H1 (cell line): ENCODE data around the gene ARHGEF40. TPM values are rescaled to one million over a fixed set of nuclear protein-coding genes. Genes with fewer than 3 reads are reported as not detected.
A peak's percentile ranks its signal among the peaks of the same experiment; 100 is the strongest.

Experiments used
- CTCF ChIA-PET: fragments of 300-600 bp; sonication (Branson Sonifier 250); formaldehyde crosslinking; loops from one replicate; lab custom pipeline; 2021; ENCODE audit not compliant: partially characterized antibody; lab: Charles Lee
- POLR2A ChIA-PET: fragments of 300-600 bp; sonication (Branson Sonifier 250); formaldehyde crosslinking; loops from one replicate; lab custom pipeline; 2021; ENCODE audit warnings: inconsistent platforms; ENCODE audit not compliant: partially characterized antibody; lab: Charles Lee
- DNase-seq, 2 experiments: peaks; one replicate each; pipeline versions ENCODE4 v3.0.0 to v3.0.0-alpha.2; 2010 to 2022; ENCODE audit warnings: low spot score in 2 of 2, low read depth in 1 of 2, mixed read lengths in 1 of 2
- FAIRE-seq: peaks from 2 replicates; lab custom pipeline; 2011; peaks lifted over from hg19 to GRCh38; lab: Jason Lieb, UNC
- H2AFZ ChIP-seq: 2 replicates; pipeline ENCODE4 v1.8.1; 2012; ENCODE audit warnings: low read length, inconsistent platforms
- H2AK5ac ChIP-seq: 2 replicates; pipeline ENCODE4 v1.6.1; 2013; ENCODE audit warnings: low read depth, low read length
- H2BK120ac ChIP-seq: replicated peaks from 2 replicates; pipeline ENCODE3; 2013; ENCODE audit warnings: low read depth, low read length, inconsistent platforms
- H2BK12ac ChIP-seq: 2 replicates; pipeline ENCODE4 v1.6.1; 2013; ENCODE audit warnings: low read depth, low read length
- H2BK15ac ChIP-seq: 2 replicates; pipeline ENCODE4 v1.6.1; 2013; ENCODE audit warnings: low read length
- H2BK20ac ChIP-seq: 2 replicates; pipeline ENCODE4 v1.6.1; 2013; ENCODE audit warnings: low read length
- H2BK5ac ChIP-seq: 2 replicates; pipeline ENCODE4 v1.6.1; 2013; ENCODE audit warnings: low read depth, low read length
- H3K14ac ChIP-seq: 2 replicates; pipeline ENCODE4 v1.6.1; 2013; ENCODE audit warnings: inconsistent platforms; ENCODE audit not compliant: insufficient read length
- H3K18ac ChIP-seq: 2 replicates; pipeline ENCODE4 v1.6.1; 2013; ENCODE audit warnings: low read length; ENCODE audit errors: extremely low read depth
- H3K23ac ChIP-seq: 2 replicates; pipeline ENCODE4 v1.6.1; 2013; ENCODE audit warnings: inconsistent platforms; ENCODE audit not compliant: insufficient read length
- H3K23me2 ChIP-seq: 2 replicates; pipeline ENCODE4 v1.6.1; 2013; ENCODE audit warnings: low read depth, low read length
- H3K27ac ChIP-seq: 2 replicates; pipeline ENCODE4 v1.6.1; 2011; ENCODE audit warnings: low read depth, low read length, inconsistent platforms
- H3K27me3 ChIP-seq, 4 experiments: replicated peaks in 1 of 4; 1 replicate in 1 of 4; 2 replicates in 3 of 4; pipeline versions ENCODE4 v1.6.1 to v1.8.1; 2011 to 2013; ENCODE audit warnings: low read length in 3 of 4, mild to moderate bottlenecking in 3 of 4, inconsistent platforms in 2 of 4, mixed read lengths in 2 of 4, moderate library complexity in 1 of 4; ENCODE audit not compliant: control insufficient read depth in 3 of 4, insufficient read depth in 3 of 4; ENCODE audit errors: extremely low read depth in 1 of 4
- H3K36me3 ChIP-seq, 4 experiments: 2 replicates each; pipeline versions ENCODE4 v1.6.1 to v1.8.1; 2011 to 2013; ENCODE audit warnings: mild to moderate bottlenecking in 4 of 4, low read length in 3 of 4, moderate library complexity in 2 of 4, control low read depth in 1 of 4, inconsistent platforms in 1 of 4; ENCODE audit not compliant: insufficient read depth in 4 of 4, control insufficient read depth in 2 of 4
- H3K4ac ChIP-seq: replicated peaks from 2 replicates; pipeline ENCODE3; 2013; ENCODE audit warnings: low read length, low read depth, mixed read lengths, inconsistent platforms; ENCODE audit not compliant: insufficient read length
- H3K4me1 ChIP-seq, 4 experiments: replicated peaks in 1 of 4; 1 replicate in 1 of 4; 2 replicates in 3 of 4; pipeline versions ENCODE4 v1.6.1 to v1.8.1; 2011 to 2013; ENCODE audit warnings: low read length in 3 of 4, inconsistent platforms in 2 of 4, mixed read lengths in 1 of 4; ENCODE audit not compliant: insufficient read depth in 4 of 4, control insufficient read depth in 3 of 4
- H3K4me2 ChIP-seq, 2 experiments: 2 replicates each; pipeline versions ENCODE4 v1.6.1 to v1.8.1; 2011 to 2013; ENCODE audit warnings: low read depth in 2 of 2, low read length in 2 of 2, control low read depth in 1 of 2, inconsistent platforms in 1 of 2, mild to moderate bottlenecking in 1 of 2; ENCODE audit not compliant: insufficient read depth in 1 of 2
- H3K4me3 ChIP-seq, 4 experiments: fragments of 200-600, 300-600 bp in 1 of 4; sonication (generic), shearing (Covaris generic), sonication (Bioruptor Twin) in 1 of 4; 2 replicates each; pipeline versions ENCODE4 v1.5.1 to v1.8.1; 2011 to 2016; ENCODE audit warnings: low read length in 4 of 4, low read depth in 3 of 4, control low read depth in 2 of 4, inconsistent platforms in 2 of 4, mild to moderate bottlenecking in 2 of 4, mixed read lengths in 1 of 4, moderate library complexity in 1 of 4; ENCODE audit not compliant: insufficient read depth in 2 of 4; ENCODE audit errors: extremely low read depth in 1 of 4
- H3K56ac ChIP-seq: replicated peaks from 2 replicates; pipeline ENCODE3; 2013; ENCODE audit warnings: low read depth, mild to moderate bottlenecking, mixed read lengths, low read length, inconsistent platforms; ENCODE audit not compliant: insufficient read length
- H3K79me1 ChIP-seq: 2 replicates; pipeline ENCODE4 v1.6.1; 2013; ENCODE audit warnings: low read depth, low read length, control low read depth
- H3K79me2 ChIP-seq, 2 experiments: 2 replicates each; pipeline versions ENCODE4 v1.6.1 to v1.8.1; 2012 to 2013; ENCODE audit warnings: low read length in 2 of 2, mild to moderate bottlenecking in 2 of 2, inconsistent platforms in 1 of 2; ENCODE audit not compliant: insufficient read depth in 2 of 2, control insufficient read depth in 1 of 2
- H3K9ac ChIP-seq, 4 experiments: replicated peaks in 1 of 4; 1 replicate in 1 of 4; 2 replicates in 3 of 4; pipeline versions ENCODE4 v1.6.1 to v1.8.1; 2011 to 2013; ENCODE audit warnings: low read depth in 3 of 4, low read length in 3 of 4, control low read depth in 2 of 4, mild to moderate bottlenecking in 2 of 4, moderate library complexity in 2 of 4, inconsistent platforms in 1 of 4; ENCODE audit errors: extremely low read depth in 1 of 4
- H3K9me3 ChIP-seq, 2 experiments: 2 replicates each; pipeline versions ENCODE4 v1.6.1 to v1.8.1; 2012 to 2013; ENCODE audit warnings: mild to moderate bottlenecking in 2 of 2, moderate library complexity in 2 of 2, control low read depth in 1 of 2, inconsistent platforms in 1 of 2, low read depth in 1 of 2, low read length in 1 of 2, mixed read lengths in 1 of 2; ENCODE audit not compliant: insufficient read depth in 2 of 2
- H4K20me1 ChIP-seq, 2 experiments: replicated peaks in 1 of 2; 2 replicates each; pipeline versions ENCODE3 to v1.8.1; 2011 to 2013; ENCODE audit warnings: inconsistent platforms in 2 of 2, low read length in 2 of 2, mild to moderate bottlenecking in 1 of 2; ENCODE audit not compliant: insufficient read depth in 2 of 2, control insufficient read depth in 1 of 2
- H4K5ac ChIP-seq: 2 replicates; pipeline ENCODE4 v1.6.1; 2013; ENCODE audit warnings: low read length, low read depth, mixed read lengths, inconsistent platforms; ENCODE audit not compliant: insufficient read length
- H4K8ac ChIP-seq: 2 replicates; pipeline ENCODE4 v1.8.0; 2013; ENCODE audit warnings: mild to moderate bottlenecking, moderate library complexity, low read length, inconsistent platforms; ENCODE audit not compliant: insufficient read depth; ENCODE audit errors: extremely low read depth
- H4K91ac ChIP-seq: replicated peaks from 2 replicates; pipeline ENCODE3; 2013; ENCODE audit warnings: low read length, mixed read lengths, inconsistent platforms; ENCODE audit not compliant: insufficient read length
- GABPA ChIP-seq: IDR thresholded peaks from 2 replicates; pipeline ENCODE4 v1.6.1; 2011; ENCODE audit warnings: mild to moderate bottlenecking, low read length, moderate library complexity, borderline replicate concordance; ENCODE audit not compliant: insufficient read depth
- TBP ChIP-seq: IDR thresholded peaks from 2 replicates; pipeline ENCODE4 v1.6.1; 2011; ENCODE audit warnings: low read depth, low read length, improper control_type of control experiment
- WGBS, 2 experiments: shearing (Covaris generic) in 1 of 2; methylation state at CpG; one replicate each; pipeline versions ENCODE4 v1.1.6 to v1.1.7; 2013 to 2015; ENCODE audit warnings: low lambda C conversion rate in 2 of 2, mixed read lengths in 2 of 2, inconsistent platforms in 1 of 2, low coverage in 1 of 2, missing lambda C conversion rate in 1 of 2; ENCODE audit not compliant: insufficient replicate concordance in 2 of 2, insufficient coverage in 1 of 2, insufficient read length in 1 of 2; ENCODE audit errors: extremely low coverage in 1 of 2, missing lambda C conversion rate in 1 of 2; 5-methylcytosine and 5-hydroxymethylcytosine counted together
- polyA plus RNA-seq, 7 experiments: library from polyadenylated mRNA; depleted of rRNA in 3 of 7; stranded (reverse) in 5 of 7; unstranded in 2 of 7; fragments of >200 nt in 5 of 7; fragments of 200-250 nt in 2 of 7; gene quantifications; 1 replicate in 5 of 7; 2 replicates in 1 of 7; 4 replicates in 1 of 7; pipeline versions ENCODE4 v1.2.1 to v1.2.3, GENCODE V29; 2011 to 2013; ENCODE audit warnings: missing spikeins in 2 of 7, mixed read lengths in 2 of 7
- total RNA-seq: library from RNA; stranded (reverse); fragmentation: NEBNext Ultra II Directional; extraction: Animal tissue kit (Norgen Biotek cat#: 25700); gene quantifications from 2 replicates; pipeline ENCODE4 v1.2.1, GENCODE V29; 2021
- TF ChIP-seq, protein P1 (sequence below): IDR thresholded peaks from 2 replicates; pipeline ENCODE4 v1.6.1; 2011; ENCODE audit warnings: low read depth, mild to moderate bottlenecking, low read length; ENCODE audit not compliant: insufficient read depth

ARHGEF40 gene
- total and polyA plus RNA-seq, 2 of the 8 experiments (the other 6 are each of a cell fraction or from before 2014, with no cell fraction given), result 53.1 to 101 TPM

DNA sequence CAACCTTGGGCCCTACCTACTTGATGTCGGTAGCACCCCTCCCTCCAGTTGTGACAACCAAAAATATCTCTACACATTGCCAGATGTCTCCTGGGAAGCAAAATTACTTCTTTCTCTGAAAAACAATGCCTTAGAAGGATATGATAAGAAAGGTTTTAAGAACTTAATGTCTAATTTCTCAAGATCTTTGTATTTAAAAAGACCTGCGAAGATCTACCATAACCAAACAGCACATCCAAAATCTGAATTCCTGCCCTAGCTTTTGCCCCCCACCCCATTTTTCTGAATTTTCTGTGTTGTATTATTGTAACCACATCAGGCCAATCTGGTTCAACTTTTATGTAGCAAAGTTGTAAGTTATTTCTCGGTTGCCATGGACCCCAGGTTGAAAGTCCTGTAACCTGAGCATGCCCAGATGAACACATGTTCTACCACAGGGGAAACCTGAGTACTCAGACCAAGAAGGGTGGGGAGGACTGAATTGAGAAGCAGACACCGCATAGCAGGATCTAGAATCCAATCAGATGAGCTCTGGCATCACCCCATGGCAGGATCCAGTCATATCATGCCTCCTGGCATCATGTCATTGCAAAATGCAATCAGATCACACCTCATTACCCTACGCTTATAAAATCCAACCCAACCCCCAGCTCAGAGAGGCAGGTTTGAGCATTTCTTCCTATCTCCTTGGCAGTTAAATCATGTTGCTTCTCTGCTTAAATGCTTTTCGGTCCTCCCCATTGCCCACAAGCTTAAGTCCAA, 39.5 kb downstream of the ARHGEF40 start:
- Histone ChIP-seq H3K27ac (no peak overlapping the region), H2AK5ac (no peak overlapping the region), H3K27me3 (no peaks in the 10 kb centered on the region), H3K56ac (no peak overlapping the region), H3K4me2 (no peak overlapping the region), H3K14ac (no peak overlapping the region), H2AFZ (0 out of 2 replicates have a peak overlapping the region, but pooled peaks have one; percentile 26), H3K79me2 (no peaks in the 10 kb centered on the region), H3K4me3 (no peak overlapping the region), H2BK12ac (no peak overlapping the region), H3K9ac (no peak overlapping the region), H3K4me1 (peaks cover 0 to 15% (median 9%) of the 10 kb centered on the region in 4 experiments; a peak in 5 of 7 replicates), H4K8ac (no peak overlapping the region), H2BK120ac (no peak overlapping the region), H3K23ac (no peak overlapping the region), H3K79me1 (no peaks in the 10 kb centered on the region), H3K18ac (no peak overlapping the region), H2BK20ac (no peak overlapping the region), H2BK5ac (0 out of 2 replicates have a peak overlapping the region, but pooled peaks have one; percentile 6), H4K20me1 (no peaks in the 10 kb centered on the region), H3K9me3 (no peaks in the 10 kb centered on the region), H3K23me2 (no peaks in the 10 kb centered on the region), H2BK15ac (no peak overlapping the region), H4K91ac (no peak overlapping the region), H3K4ac (no peak overlapping the region), H4K5ac (no peak overlapping the region), H3K36me3 (no peaks in the 10 kb centered on the region)
- FAIRE-seq, result peak; percentile 57
- TF ChIP-seq, protein P1, sequence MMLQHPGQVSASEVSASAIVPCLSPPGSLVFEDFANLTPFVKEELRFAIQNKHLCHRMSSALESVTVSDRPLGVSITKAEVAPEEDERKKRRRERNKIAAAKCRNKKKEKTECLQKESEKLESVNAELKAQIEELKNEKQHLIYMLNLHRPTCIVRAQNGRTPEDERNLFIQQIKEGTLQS, result no peak
- TF ChIP-seq GABPA (no peak), TBP (peak; percentile 38; the same call in 1 of the 2 replicates)
- POLR2A ChIA-PET, result interaction anchor here (0.6 to 3.8 kb wide), 3 partner anchors 12 to 292 kb away, joined by 3 to 17 read pairs (median 3); no protein-coding TSS in a partner anchor
- no peak for DNase-seq
- CTCF ChIA-PET, result interaction anchor here (0.7 to 11.0 kb wide), 11 partner anchors 8 to 104 kb away, joined by 3 to 239 read pairs (median 5); partner anchors contain the start of gene TMEM253
- 86% methylated on average over 6 of the region's 6 CpGs; no CpG with 5 or more reads in 1 of the 2 experiments for WGBS, 2 experiments
